Trophoblast cell (in vitro differentiated cells and primary cell): ENCODE results near the gene MPZL2. TPM values are rescaled to one million over a fixed set of nuclear protein-coding genes. Genes with fewer than 3 reads are reported as not detected.

Experiments
- DNase-seq, 2 donors: peaks; one replicate each; pipeline ENCODE4 v3.0.0-alpha.2; 2016
- H2AFZ ChIP-seq: 2 replicates; pipeline ENCODE4 v1.6.1; 2013; ENCODE audit warnings: low read length, moderate library complexity, mild to moderate bottlenecking; ENCODE audit not compliant: insufficient read depth, poor library complexity
- H2AK5ac ChIP-seq: 2 replicates; pipeline ENCODE4 v1.6.1; 2013; ENCODE audit warnings: mild to moderate bottlenecking, low read length
- H2BK120ac ChIP-seq: 2 replicates; pipeline ENCODE4 v1.6.1; 2013; ENCODE audit warnings: low read length, mild to moderate bottlenecking, moderate library complexity; ENCODE audit not compliant: insufficient read depth, poor library complexity
- H2BK12ac ChIP-seq: 2 replicates; pipeline ENCODE4 v1.6.1; 2013; ENCODE audit warnings: mild to moderate bottlenecking, low read length, moderate library complexity
- H2BK5ac ChIP-seq: 2 replicates; pipeline ENCODE4 v1.6.1; 2013; ENCODE audit warnings: low read length, low read depth, moderate library complexity, mild to moderate bottlenecking; ENCODE audit not compliant: poor library complexity
- H3K14ac ChIP-seq: 2 replicates; pipeline ENCODE4 v1.6.1; 2013; ENCODE audit warnings: mild to moderate bottlenecking, low read length
- H3K18ac ChIP-seq: 2 replicates; pipeline ENCODE4 v1.6.1; 2013; ENCODE audit warnings: mild to moderate bottlenecking, low read length
- H3K23ac ChIP-seq: 2 replicates; pipeline ENCODE4 v1.6.1; 2013; ENCODE audit warnings: low read length
- H3K27ac ChIP-seq: 2 replicates; pipeline ENCODE4 v1.5.1; 2013; ENCODE audit warnings: low read depth, mild to moderate bottlenecking, inconsistent platforms, low read length, moderate library complexity
- H3K27me3 ChIP-seq: 2 replicates; pipeline ENCODE4 v1.6.1; 2013; ENCODE audit warnings: inconsistent platforms, mild to moderate bottlenecking, low read length, moderate library complexity; ENCODE audit not compliant: insufficient read depth
- H3K36me3 ChIP-seq, 2 experiments: 1 replicate in 1 of 2; 2 replicates in 1 of 2; pipeline ENCODE4 v1.6.1; 2013; ENCODE audit warnings: low read length in 2 of 2, mild to moderate bottlenecking in 2 of 2, moderate library complexity in 1 of 2; ENCODE audit not compliant: insufficient read depth in 2 of 2, control insufficient read depth in 1 of 2
- H3K4ac ChIP-seq: 2 replicates; pipeline ENCODE4 v1.6.1; 2013; ENCODE audit warnings: low read depth, mild to moderate bottlenecking, low read length, moderate library complexity
- H3K4me1 ChIP-seq, 2 experiments: 1 replicate in 1 of 2; 2 replicates in 1 of 2; pipeline ENCODE4 v1.6.1; 2013; ENCODE audit warnings: low read length in 2 of 2, mild to moderate bottlenecking in 2 of 2, moderate library complexity in 1 of 2; ENCODE audit not compliant: insufficient read depth in 2 of 2, control insufficient read depth in 1 of 2
- H3K4me2 ChIP-seq: 2 replicates; pipeline ENCODE4 v1.6.1; 2013; ENCODE audit warnings: inconsistent platforms, mild to moderate bottlenecking, low read length, moderate library complexity
- H3K4me3 ChIP-seq: 2 replicates; pipeline ENCODE4 v1.5.1; 2013; ENCODE audit warnings: mild to moderate bottlenecking, low read depth, low read length, inconsistent platforms
- H3K79me1 ChIP-seq: one replicate; pipeline ENCODE4 v1.6.1; 2013; ENCODE audit warnings: low read length
- H3K79me2 ChIP-seq: 2 replicates; pipeline ENCODE4 v1.6.1; 2013; ENCODE audit warnings: low read length, mild to moderate bottlenecking; ENCODE audit not compliant: control insufficient read depth, insufficient read depth, poor library complexity
- H3K9ac ChIP-seq: 2 replicates; pipeline ENCODE4 v1.6.1; 2013; ENCODE audit warnings: mild to moderate bottlenecking, low read length
- H3K9me3 ChIP-seq: 2 replicates; pipeline ENCODE4 v1.6.1; 2013; ENCODE audit warnings: low read depth, mild to moderate bottlenecking, control low read depth, inconsistent platforms, low read length; ENCODE audit not compliant: insufficient read depth
- H4K12ac ChIP-seq: 2 replicates; pipeline ENCODE4 v1.6.1; 2013; ENCODE audit warnings: low read depth, mild to moderate bottlenecking, low read length, moderate library complexity
- H4K8ac ChIP-seq: 2 replicates; pipeline ENCODE4 v1.6.1; 2013; ENCODE audit warnings: low read depth, mild to moderate bottlenecking, low read length, moderate library complexity
- H4K91ac ChIP-seq: one replicate; pipeline ENCODE4 v1.6.1; 2013; ENCODE audit warnings: low read depth, mild to moderate bottlenecking, low read length, moderate library complexity
- WGBS: extraction: QIAGEN DNeasy Blood & Tissue Kit; methylation state at CpG from one replicate; pipeline ENCODE4 v1.1.7; 2013; ENCODE audit warnings: missing lambda C conversion rate; ENCODE audit not compliant: insufficient read length, insufficient coverage; ENCODE audit errors: extremely low coverage; 5-methylcytosine and 5-hydroxymethylcytosine counted together
- polyA plus RNA-seq: library from polyadenylated mRNA; stranded (reverse); fragments of 200-250 nt; gene quantifications from 2 replicates; pipeline ENCODE4 v1.2.3, GENCODE V29; 2013

The MPZL2 gene
- 0.57 and 0.59 TPM in 2 replicates for polyA plus RNA-seq

GRCh38 chr11:118263695-118264568, at the start of gene MPZL2:
Gene MPZL2, minus strand, starts transcription at chr11:118264297. Its CDS starts 144 bp downstream, at chr11:118264153.
- no peak within 1 kb of the TSS for H2AFZ ChIP-seq
- H3K14ac ChIP-seq: no peak within 1 kb of the TSS
- H3K9me3 ChIP-seq: no peaks in the 10 kb centered on the region
- H3K4me2 ChIP-seq: peak within 1 kb of the TSS; percentile 60
- H2BK120ac ChIP-seq: no peak within 1 kb of the TSS
- H3K9ac ChIP-seq: no peak within 1 kb of the TSS
- H3K4me3 ChIP-seq: peak within 1 kb of the TSS; percentile 11
- no peak within 1 kb of the TSS for H3K18ac ChIP-seq
- peaks cover 2 to 6% of the 10 kb centered on the region in 2 experiments for H3K4me1 ChIP-seq
- H3K36me3 ChIP-seq: no peaks in the 10 kb centered on the region
- no peaks in the 10 kb centered on the region for H3K79me2 ChIP-seq
- no peak within 1 kb of the TSS for H2BK5ac ChIP-seq
- no peak within 1 kb of the TSS for H4K91ac ChIP-seq
- H3K79me1 ChIP-seq: no peaks in the 10 kb centered on the region
- no peak within 1 kb of the TSS for H2BK12ac ChIP-seq
- no peak within 1 kb of the TSS for H3K27ac ChIP-seq
- H3K23ac ChIP-seq: no peak within 1 kb of the TSS
- peaks cover 4% of the 10 kb centered on the region for H3K27me3 ChIP-seq
- H2AK5ac ChIP-seq: no peak within 1 kb of the TSS
- WGBS: no CpG with 5 or more reads among the region's 19 CpGs
- H4K12ac ChIP-seq: no peak within 1 kb of the TSS
- H4K8ac ChIP-seq: no peak within 1 kb of the TSS
- H3K4ac ChIP-seq: no peak within 1 kb of the TSS
- DNase-seq: peak in 1 of 2 donors; percentile 3

GRCh38 chr11:118313242-118313641, 49.1 kb upstream of the MPZL2 start:
- no peak overlapping the region for H3K27ac ChIP-seq
- H3K4me2 ChIP-seq: no peak overlapping the region
- no peaks in the 10 kb centered on the region for H3K79me2 ChIP-seq
- no peak overlapping the region for H2BK12ac ChIP-seq
- H3K79me1 ChIP-seq: no peaks in the 10 kb centered on the region
- H4K12ac ChIP-seq: no peak overlapping the region
- H2AK5ac ChIP-seq: no peak overlapping the region
- no peak overlapping the region for H4K8ac ChIP-seq
- no peak overlapping the region for H3K4ac ChIP-seq
- H2BK120ac ChIP-seq: no peak overlapping the region
- no peak for DNase-seq
- H3K9ac ChIP-seq: no peak overlapping the region
- no peak overlapping the region for H3K14ac ChIP-seq
- H3K18ac ChIP-seq: no peak overlapping the region
- no peak overlapping the region for H2BK5ac ChIP-seq
- H3K27me3 ChIP-seq: no peaks in the 10 kb centered on the region
- no CpG with 5 or more reads among the region's 4 CpGs for WGBS
- H3K9me3 ChIP-seq: peaks cover 4% of the 10 kb centered on the region
- peaks cover 3% of the 10 kb centered on the region in 2 experiments for H3K4me1 ChIP-seq
- H3K36me3 ChIP-seq: no peaks in the 10 kb centered on the region
- H3K23ac ChIP-seq: no peak overlapping the region
- H4K91ac ChIP-seq: no peak overlapping the region
- no peak overlapping the region for H2AFZ ChIP-seq
- H3K4me3 ChIP-seq: no peak overlapping the region

GRCh38 chr11:118312328-118312727, 48.2 kb upstream of the MPZL2 start:
- Histone ChIP-seq H3K79me1 (no peaks in the 10 kb centered on the region), H2BK12ac (no peak overlapping the region), H3K14ac (no peak overlapping the region), H2AK5ac (no peak overlapping the region), H3K18ac (no peak overlapping the region), H3K23ac (no peak overlapping the region), H4K12ac (no peak overlapping the region), H3K9me3 (peaks cover 4% of the 10 kb centered on the region), H3K4ac (no peak overlapping the region), H3K36me3 (no peaks in the 10 kb centered on the region), H4K91ac (no peak overlapping the region), H2BK5ac (no peak overlapping the region), H3K79me2 (no peaks in the 10 kb centered on the region), H3K9ac (no peak overlapping the region), H3K4me2 (no peak overlapping the region), H4K8ac (no peak overlapping the region), H2BK120ac (no peak overlapping the region), H3K27ac (no peak overlapping the region), H3K27me3 (no peaks in the 10 kb centered on the region), H3K4me1 (peaks cover 3% of the 10 kb centered on the region in 2 experiments), H2AFZ (no peak overlapping the region), H3K4me3 (no peak overlapping the region)
- no CpG with 5 or more reads among the region's 2 CpGs for WGBS
- no peak for DNase-seq

GRCh38 chr11:118311518-118311917, 47.4 kb upstream of the MPZL2 start:
- H4K8ac ChIP-seq: no peak overlapping the region
- H3K23ac ChIP-seq: no peak overlapping the region
- no peak overlapping the region for H3K4me3 ChIP-seq
- H4K91ac ChIP-seq: no peak overlapping the region
- no peaks in the 10 kb centered on the region for H3K36me3 ChIP-seq
- H3K4me2 ChIP-seq: no peak overlapping the region
- no peak overlapping the region for H4K12ac ChIP-seq
- H3K9ac ChIP-seq: no peak overlapping the region
- no peaks in the 10 kb centered on the region for H3K79me1 ChIP-seq
- no peak overlapping the region for H3K4ac ChIP-seq
- H3K4me1 ChIP-seq: peaks cover 0 to 3% of the 10 kb centered on the region in 2 experiments
- no peak overlapping the region for H3K14ac ChIP-seq
- H3K27ac ChIP-seq: no peak overlapping the region
- no peak for DNase-seq
- no peak overlapping the region for H2BK12ac ChIP-seq
- no peak overlapping the region for H2AFZ ChIP-seq
- H3K27me3 ChIP-seq: no peaks in the 10 kb centered on the region
- no peak overlapping the region for H2BK5ac ChIP-seq
- no peak overlapping the region for H2AK5ac ChIP-seq
- H3K79me2 ChIP-seq: no peaks in the 10 kb centered on the region
- no CpG with 5 or more reads among the region's 4 CpGs for WGBS
- H3K9me3 ChIP-seq: peaks cover 4% of the 10 kb centered on the region
- H3K18ac ChIP-seq: no peak overlapping the region
- no peak overlapping the region for H2BK120ac ChIP-seq
